HG03025 (cell line): ENCODE data around the gene ADM2.

ENCODE experiments used
- ATAC-seq: cut with Tn5 transposase; IDR thresholded peaks from one replicate; pipeline ENCODE4 v1.9.1; 2021; ENCODE audit warnings: mild to moderate bottlenecking, moderate library complexity; ENCODE audit not compliant: unreplicated experiment, low FRiP score

ADM2 gene

DNA sequence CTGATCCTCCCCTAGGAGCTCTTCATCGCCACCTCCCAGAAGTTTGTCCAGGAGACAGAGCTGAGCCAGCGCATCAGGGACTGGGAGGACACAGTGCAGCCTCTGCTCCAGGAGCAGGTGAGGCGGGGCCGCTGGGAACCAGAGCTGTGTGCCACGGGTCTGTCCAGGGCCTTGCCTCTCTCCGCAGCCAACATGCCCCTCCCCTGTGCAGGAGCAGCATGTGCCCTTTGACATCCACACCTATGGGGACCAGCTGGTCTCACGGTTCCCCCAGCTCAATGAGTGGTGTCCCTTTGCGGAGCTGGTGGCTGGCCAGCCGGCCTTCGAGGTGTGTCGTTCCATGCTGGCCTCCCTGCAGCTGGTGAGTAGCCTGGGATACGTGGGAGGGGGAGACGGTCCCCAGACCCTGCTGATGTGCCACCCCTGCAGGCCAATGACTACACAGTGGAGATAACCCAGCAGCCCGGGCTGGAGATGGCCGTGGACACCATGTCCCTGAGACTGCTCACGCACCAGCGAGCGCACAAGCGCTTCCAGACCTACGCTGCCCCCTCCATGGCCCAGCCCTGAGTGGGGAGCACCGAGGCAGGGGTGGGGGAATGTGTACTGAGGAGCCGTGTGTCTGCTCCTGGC, 41.6 kb downstream of the ADM2 start:
- no peak for ATAC-seq

DNA sequence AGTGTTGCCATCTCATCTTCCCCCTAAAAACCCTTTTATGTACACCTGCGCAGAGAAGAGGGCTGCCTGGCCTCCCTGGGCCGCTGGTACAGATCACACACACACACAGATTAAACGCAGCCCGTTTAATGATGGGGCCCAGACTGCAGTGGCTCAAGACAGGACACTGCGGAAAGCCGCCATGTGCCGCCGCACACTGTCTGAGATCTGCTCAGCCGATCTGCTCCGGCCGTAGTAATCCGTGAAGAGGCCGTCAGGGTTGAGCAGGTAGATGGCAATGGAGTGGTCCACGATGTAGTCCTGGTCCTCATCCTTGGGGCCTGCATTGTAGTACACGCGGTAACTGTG, 42.1 kb downstream of the ADM2 start:
- no peak for ATAC-seq

GRCh38 chr22:50523806-50524675, 42.7 kb downstream of the ADM2 start:
- no peak for ATAC-seq

DNA sequence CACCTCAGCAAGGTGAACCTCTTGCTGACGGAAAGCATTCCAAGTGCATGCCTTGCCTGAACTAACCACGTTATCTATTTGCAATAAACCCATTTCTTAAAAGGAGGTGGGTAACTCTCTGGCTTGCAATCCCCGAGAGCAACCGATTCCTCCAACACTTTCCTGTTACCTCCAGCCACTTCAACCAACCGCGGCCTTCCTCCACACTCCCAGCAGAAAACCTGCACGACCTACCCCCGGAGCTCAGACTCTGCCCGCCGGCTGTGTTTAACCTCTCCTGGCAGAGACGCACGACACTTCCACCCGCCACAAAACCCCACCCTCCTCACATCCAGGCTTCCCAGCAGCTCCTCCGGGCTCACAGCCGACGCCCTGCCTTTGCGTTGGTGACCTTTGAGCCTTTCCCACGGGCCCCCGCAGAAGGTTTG, 43.3 kb downstream of the ADM2 start:
- no peak for ATAC-seq

GRCh38 chr22:50525104-50525857, 43.9 kb downstream of the ADM2 start, which contains the start of gene SCO2:
Gene SCO2, minus strand, starts transcription at chr22:50525598. Its CDS starts 1,187 bp downstream, at chr22:50524411.
- ATAC-seq: peak; percentile 44

- ATAC-seq: peak; percentile 17
Observed at GRCh38 chr22:50525858-50526107, 44.4 kb downstream of the ADM2 start.

DNA sequence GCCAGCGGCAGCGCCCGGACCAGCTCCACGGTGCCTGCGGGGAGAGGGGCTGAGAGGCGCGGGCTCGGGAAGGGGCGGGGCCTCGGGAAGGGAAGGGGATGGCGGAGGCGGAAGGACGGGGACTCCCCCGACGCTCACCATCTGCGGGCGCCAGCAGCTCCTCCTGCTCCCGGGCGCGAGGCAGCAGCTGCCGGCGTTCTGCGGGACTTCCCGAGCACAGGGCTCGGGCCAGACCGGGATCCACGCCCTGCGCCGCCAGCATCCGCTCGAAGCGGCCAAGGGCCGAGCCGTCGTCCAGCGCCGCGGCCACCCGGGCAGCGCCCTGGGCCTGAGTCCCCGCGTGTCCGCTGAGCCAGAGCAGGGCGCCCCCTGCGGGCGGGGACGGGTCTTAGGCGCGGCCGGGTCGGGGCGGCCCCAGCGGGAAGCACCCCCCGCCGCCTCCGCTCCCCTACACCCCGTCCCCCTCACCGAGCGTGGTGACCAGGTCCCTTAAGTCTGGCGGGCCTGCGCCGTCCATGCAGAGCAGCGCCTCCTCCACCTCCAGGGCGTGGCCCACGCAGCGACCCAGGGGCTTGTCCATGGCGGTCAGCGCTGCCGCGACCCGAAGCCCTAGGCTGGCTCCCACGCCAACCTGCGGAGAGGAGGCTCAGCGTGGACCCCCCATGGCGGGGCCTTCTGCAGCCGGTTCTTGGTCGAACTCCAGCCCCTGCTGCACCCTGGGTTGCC, 44.9 kb downstream of the ADM2 start:
- ATAC-seq: peak; percentile 19

- ATAC-seq: no peak
Observed at GRCh38 chr22:50526834-50527801, 45.8 kb downstream of the ADM2 start.

DNA sequence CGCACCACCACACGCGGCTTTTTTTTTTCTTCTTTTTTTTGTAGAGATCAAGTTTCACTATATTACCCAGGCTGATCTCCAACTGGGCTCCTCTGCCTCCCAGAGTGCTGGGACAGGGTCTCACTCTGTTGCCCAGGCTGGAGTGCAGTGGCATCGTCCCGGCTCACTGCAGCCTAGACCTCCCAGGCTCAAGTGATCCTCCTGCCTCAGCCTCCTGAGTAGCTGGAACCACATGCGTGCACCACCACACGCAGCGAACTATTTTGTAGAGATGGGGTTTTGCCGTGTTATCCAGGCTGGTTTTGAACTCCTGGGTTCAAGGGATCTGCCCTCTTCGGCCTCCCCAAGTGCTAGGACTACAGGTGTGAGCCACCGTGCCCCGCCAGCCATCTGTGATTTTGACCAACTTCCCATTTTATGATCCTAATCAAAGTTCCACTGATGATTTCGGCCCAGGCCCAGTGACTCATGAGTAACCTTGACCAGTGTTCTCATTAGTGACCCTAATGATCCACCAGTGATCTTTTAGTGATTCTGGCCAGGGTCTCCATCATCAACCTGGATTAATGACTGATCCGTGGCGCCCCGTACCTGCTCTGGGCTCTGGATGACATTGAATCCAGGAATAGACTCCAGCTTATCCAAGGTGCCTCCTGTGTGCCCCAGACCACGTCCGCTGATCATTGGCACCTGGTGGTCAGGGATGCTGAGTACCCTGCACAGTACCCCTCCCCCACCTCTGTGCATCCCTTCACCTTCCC, 46.8 kb downstream of the ADM2 start:
- no peak for ATAC-seq

GRCh38 chr22:50528682-50529415, 47.5 kb downstream of the ADM2 start:
- ATAC-seq: no peak

DNA sequence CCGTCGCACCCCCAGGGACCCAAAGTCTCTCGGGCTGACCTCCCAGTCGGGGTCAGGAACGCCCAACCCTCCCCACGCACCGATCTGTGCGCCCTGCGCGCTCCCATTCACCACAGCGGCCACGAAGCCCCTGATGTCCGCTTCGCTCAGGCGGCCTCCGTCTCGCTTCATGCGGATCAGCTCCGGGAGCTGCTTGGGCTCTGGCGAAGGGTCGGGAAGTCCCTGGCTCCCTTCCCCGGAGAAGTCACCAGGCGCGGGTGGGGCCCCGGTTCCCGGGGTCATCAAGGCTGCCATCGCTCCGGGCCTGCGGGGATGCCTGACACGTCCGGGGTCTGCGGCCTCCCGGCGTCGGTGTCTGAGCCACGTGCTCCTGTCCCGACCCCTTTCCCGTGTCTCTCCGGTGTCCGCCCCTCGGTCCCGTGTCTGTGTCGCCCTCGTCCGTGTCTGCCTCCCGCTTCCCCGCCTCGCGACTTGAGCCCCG, 48.1 kb downstream of the ADM2 start:
- no peak for ATAC-seq

GRCh38 chr22:50529897-50530579, 48.7 kb downstream of the ADM2 start, which contains the start of gene TYMP:
Gene TYMP, minus strand, starts transcription at chr22:50530012. Its CDS starts 303 bp downstream, at chr22:50529709.
- no peak for ATAC-seq

GRCh38 chr22:50530580-50530876, 49.2 kb downstream of the ADM2 start:
- no peak for ATAC-seq

GRCh38 chr22:50530877-50531545, 49.7 kb downstream of the ADM2 start:
- ATAC-seq: no peak

DNA sequence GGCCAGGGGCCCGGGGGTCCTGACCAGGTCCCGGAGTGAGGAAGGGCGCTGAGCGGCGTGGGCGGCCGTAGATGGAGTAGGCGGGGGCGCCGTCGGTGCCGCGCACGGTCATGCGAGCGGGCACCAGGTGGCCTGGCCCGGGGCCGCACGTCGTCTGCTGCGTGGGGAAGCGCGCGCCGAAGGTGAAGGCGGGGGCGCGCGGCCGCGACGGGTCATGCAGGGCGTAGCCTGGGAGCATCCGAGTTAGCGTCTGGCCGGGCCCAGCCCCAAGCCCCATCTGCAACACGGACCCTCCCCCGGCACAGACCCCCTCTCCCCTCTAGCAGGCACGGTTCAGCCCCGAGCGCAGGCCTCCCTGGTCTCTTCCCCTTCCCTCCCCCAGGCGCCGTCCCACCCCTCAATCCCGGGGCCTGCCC, 50.2 kb downstream of the ADM2 start:
- no peak for ATAC-seq

GRCh38 chr22:50531962-50532674, 50.8 kb downstream of the ADM2 start:
- no peak for ATAC-seq
